Measurements from ENCODE around the gene EHD2.
"Not testable (repeated sequence)": the region's sequence is repeated elsewhere in the genome, so short reads cannot be mapped to it uniquely, and the experiment has no call there.

Gene EHD2, protein sequence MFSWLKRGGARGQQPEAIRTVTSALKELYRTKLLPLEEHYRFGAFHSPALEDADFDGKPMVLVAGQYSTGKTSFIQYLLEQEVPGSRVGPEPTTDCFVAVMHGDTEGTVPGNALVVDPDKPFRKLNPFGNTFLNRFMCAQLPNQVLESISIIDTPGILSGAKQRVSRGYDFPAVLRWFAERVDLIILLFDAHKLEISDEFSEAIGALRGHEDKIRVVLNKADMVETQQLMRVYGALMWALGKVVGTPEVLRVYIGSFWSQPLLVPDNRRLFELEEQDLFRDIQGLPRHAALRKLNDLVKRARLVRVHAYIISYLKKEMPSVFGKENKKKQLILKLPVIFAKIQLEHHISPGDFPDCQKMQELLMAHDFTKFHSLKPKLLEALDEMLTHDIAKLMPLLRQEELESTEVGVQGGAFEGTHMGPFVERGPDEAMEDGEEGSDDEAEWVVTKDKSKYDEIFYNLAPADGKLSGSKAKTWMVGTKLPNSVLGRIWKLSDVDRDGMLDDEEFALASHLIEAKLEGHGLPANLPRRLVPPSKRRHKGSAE

GRCh38 chr19:47713046-47714021, at the start of gene EHD2:
Gene EHD2, plus strand, starts transcription at chr19:47713422. Its CDS starts 3,191 bp downstream, at chr19:47716613.
- no peak for DNase-seq (ENCODE audit: low read depth)
- TF ChIP-seq CTCF (IDR thresholded peaks at IDR 0.05; ENCODE audit: low read depth, low read length, missing control alignments), result peak; percentile 79
- no peak within 1 kb of the TSS for H3K4me3 ChIP-seq (ENCODE audit: low read depth, low read length)

DNA sequence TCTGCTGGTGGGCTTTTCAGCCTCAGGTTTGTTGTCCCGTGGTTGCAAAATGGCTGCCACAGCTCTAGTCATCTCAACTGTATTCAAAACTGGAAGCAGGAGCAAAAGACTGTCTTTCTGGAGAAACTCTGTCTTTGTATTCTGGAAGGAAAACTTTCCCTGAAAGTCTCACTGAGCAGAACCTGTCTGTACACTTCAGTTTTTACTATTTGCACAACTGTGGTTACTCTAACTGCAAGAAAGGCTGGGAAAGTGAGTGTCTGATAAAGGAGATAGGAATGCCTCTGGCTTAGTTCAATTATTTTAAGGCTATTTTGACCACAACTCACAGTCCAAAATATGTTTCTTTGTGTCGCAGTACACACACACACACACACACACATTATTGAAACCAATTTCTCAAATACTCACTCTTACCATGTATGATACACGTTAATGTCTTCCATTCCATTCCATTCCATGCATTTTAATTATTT, 49.7 kb upstream of the EHD2 start:
- TF ChIP-seq CTCF (IDR thresholded peaks at IDR 0.05; ENCODE audit: low read depth, low read length, missing control alignments), result no peak
- no peak overlapping the region for H3K4me3 ChIP-seq (ENCODE audit: low read depth, low read length)
- no peak for DNase-seq (ENCODE audit: low read depth)

DNA sequence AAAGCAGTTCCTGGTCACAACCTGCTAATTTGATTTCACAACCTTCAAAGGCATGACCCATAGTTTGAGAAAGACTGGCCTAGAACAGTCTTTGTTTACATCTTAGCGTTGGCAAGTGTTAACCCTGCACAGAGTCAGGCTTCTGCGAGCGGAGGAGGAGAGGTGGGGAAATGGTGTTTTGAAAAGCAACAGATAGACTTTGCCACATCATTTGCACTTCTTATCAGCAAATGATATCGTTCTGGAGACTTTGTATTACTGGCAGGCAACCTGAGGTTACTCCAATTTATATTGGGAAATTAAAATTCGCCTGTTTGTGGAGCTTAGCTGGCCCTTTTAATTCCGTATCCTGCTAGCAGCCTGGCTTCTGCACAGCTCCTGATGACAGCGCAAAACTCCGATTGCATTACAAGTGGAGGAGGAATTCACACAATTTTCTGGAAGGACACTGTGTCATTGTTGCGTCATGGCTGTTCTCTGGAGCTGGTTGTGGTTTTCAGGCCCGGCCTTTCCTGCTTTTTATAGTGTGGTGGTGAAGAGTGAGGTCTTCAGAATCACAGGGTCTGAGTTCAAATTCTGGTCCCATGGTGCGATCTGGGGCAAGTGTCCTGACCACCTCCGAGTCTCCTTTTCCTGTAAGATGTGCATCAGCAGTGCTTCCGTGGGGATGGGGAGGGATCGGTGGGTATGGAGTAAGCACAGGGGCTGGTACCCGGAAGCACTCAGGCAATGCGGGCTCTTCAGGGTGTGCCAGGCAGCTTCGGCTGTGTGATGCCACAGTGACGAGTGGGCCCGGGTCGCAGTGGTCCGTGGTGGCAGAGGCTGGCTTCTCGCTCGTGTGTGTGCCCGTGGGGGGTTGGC, 49.1 kb upstream of the EHD2 start:
- no peak for TF ChIP-seq CTCF (IDR thresholded peaks at IDR 0.05; ENCODE audit: low read depth, low read length, missing control alignments)
- no peak overlapping the region for H3K4me3 ChIP-seq (ENCODE audit: low read depth, low read length)
- DNase-seq (ENCODE audit: low read depth), result no peak

GRCh38 chr19:47668556-47668955, 44.7 kb upstream of the EHD2 start:
- DNase-seq (ENCODE audit: low read depth); H3K4me3 ChIP-seq (ENCODE audit: low read depth, low read length): not testable (repeated sequence)

- no peak for TF ChIP-seq CTCF (IDR thresholded peaks at IDR 0.05; ENCODE audit: low read depth, low read length, missing control alignments)
- H3K4me3 ChIP-seq (ENCODE audit: low read depth, low read length), result no peak overlapping the region
- no peak for DNase-seq (ENCODE audit: low read depth)
These were observed 42.5 kb upstream of the EHD2 start for GRCh38 chr19:47670736-47671135.

GRCh38 chr19:47671499-47671898, 41.7 kb upstream of the EHD2 start:
- H3K4me3 ChIP-seq (ENCODE audit: low read depth, low read length), result no peak overlapping the region
- no peak for DNase-seq (ENCODE audit: low read depth)
- no peak for TF ChIP-seq CTCF (IDR thresholded peaks at IDR 0.05; ENCODE audit: low read depth, low read length, missing control alignments)
